WERI-Rb-1 (cell line): ENCODE results near the gene RYR3.

Experiments used
- DNase-seq: peaks from one replicate; pipeline ENCODE4 v3.0.0-alpha.2; 2020
- H3K27ac ChIP-seq: fragments of 250-450 bp; sonication (Bioruptor Pico); 2 replicates; pipeline ENCODE4 v1.5.1; 2020; ENCODE audit warnings: mild to moderate bottlenecking, moderate library complexity
- H3K27me3 ChIP-seq: fragments of 250-450 bp; sonication (Bioruptor Pico); 2 replicates; pipeline ENCODE4 v1.5.1; 2021; ENCODE audit warnings: mild to moderate bottlenecking, low read depth, moderate library complexity; ENCODE audit not compliant: insufficient read depth, severe bottlenecking
- H3K36me3 ChIP-seq: fragments of 250-450 bp; sonication (Bioruptor Pico); 2 replicates; pipeline ENCODE4 v1.5.1; 2020; ENCODE audit warnings: mild to moderate bottlenecking, moderate library complexity
- H3K4me3 ChIP-seq: 2 replicates; pipeline ENCODE4 v1.5.1; 2011; ENCODE audit warnings: low read depth, mild to moderate bottlenecking, control low read depth, low read length
- H3K9me3 ChIP-seq: fragments of 250-450 bp; sonication (Bioruptor Pico); 2 replicates; pipeline ENCODE4 v1.5.1; 2021; ENCODE audit warnings: mild to moderate bottlenecking, moderate library complexity; ENCODE audit not compliant: severe bottlenecking
- TF ChIP-seq, protein P1 (sequence below): IDR thresholded peaks from 2 replicates; pipeline ENCODE4 v1.5.1; 2011; ENCODE audit warnings: low read depth, mild to moderate bottlenecking, control low read depth, inconsistent platforms, low read length

Gene RYR3

DNA sequence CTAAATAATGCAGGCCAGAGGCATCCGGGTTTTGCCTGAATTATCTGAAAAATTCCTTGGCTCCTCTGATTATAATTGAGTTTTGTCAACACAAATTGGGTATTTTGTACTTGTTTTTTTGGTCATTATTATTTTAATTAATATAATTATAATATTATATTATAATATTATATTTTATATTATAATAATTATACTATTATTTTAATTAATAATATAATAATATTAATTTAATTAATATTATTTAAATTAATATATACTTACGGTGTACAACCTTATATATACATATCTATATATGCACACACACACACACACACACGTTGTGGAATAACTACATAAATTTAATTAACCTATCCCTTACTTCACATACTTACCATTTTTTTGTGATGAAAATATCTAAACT lies 73.5 kb downstream of the RYR3 start:
- TF ChIP-seq, protein P1, sequence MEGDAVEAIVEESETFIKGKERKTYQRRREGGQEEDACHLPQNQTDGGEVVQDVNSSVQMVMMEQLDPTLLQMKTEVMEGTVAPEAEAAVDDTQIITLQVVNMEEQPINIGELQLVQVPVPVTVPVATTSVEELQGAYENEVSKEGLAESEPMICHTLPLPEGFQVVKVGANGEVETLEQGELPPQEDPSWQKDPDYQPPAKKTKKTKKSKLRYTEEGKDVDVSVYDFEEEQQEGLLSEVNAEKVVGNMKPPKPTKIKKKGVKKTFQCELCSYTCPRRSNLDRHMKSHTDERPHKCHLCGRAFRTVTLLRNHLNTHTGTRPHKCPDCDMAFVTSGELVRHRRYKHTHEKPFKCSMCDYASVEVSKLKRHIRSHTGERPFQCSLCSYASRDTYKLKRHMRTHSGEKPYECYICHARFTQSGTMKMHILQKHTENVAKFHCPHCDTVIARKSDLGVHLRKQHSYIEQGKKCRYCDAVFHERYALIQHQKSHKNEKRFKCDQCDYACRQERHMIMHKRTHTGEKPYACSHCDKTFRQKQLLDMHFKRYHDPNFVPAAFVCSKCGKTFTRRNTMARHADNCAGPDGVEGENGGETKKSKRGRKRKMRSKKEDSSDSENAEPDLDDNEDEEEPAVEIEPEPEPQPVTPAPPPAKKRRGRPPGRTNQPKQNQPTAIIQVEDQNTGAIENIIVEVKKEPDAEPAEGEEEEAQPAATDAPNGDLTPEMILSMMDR, result no peak
- no peak for DNase-seq
- Histone ChIP-seq H3K4me3 (no peak overlapping the region), H3K27me3 (no peaks in the 10 kb centered on the region), H3K36me3 (no peaks in the 10 kb centered on the region), H3K27ac (no peak overlapping the region), H3K9me3 (no peaks in the 10 kb centered on the region)

DNA sequence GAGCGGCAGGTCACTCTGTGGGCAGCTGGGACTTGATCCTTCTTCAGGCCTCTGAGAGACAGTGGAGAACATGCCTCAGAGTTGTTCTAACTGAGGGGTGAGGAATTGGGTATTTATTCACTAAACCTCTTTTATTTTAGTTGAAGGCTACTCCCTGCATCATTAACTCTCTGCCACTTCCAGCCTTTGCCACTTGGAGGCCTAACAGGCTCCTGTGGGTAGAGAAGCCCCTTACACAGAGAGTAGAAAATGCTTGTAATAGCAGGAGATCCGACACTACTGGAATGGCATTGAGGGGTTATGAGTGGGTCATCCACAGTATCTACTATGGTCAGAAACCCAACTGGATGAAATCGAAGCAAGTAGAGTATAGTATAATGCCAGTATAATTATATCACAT lies 81.7 kb downstream of the RYR3 start:
- TF ChIP-seq, protein P1, result 0 out of 2 replicates have a peak, but pooled peaks have one; percentile 6
- Histone ChIP-seq H3K27me3 (no peaks in the 10 kb centered on the region), H3K27ac (no peak overlapping the region), H3K9me3 (no peaks in the 10 kb centered on the region), H3K36me3 (no peaks in the 10 kb centered on the region), H3K4me3 (no peak overlapping the region)
- DNase-seq, result no peak

DNA sequence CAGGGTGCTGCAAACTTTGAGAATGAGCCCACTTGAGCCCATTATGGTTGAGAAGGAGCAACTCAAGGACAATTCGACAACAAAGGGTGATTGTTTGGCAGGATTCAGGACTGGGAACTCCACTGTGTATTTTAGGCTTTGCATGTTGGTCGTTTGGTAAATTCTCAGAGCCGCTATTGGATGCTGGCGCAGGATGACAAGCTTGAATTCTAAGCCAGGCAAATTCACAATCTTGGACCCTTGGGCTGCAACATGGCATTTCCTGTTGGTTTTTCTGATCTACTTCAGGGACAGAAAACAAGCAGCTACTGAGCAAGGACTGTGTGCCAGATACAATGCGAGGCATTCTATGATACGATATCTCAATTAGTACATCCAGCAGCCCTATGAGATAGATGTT lies 82.8 kb downstream of the RYR3 start:
- Histone ChIP-seq H3K4me3 (no peak overlapping the region), H3K27me3 (no peaks in the 10 kb centered on the region), H3K27ac (no peak overlapping the region)

DNA sequence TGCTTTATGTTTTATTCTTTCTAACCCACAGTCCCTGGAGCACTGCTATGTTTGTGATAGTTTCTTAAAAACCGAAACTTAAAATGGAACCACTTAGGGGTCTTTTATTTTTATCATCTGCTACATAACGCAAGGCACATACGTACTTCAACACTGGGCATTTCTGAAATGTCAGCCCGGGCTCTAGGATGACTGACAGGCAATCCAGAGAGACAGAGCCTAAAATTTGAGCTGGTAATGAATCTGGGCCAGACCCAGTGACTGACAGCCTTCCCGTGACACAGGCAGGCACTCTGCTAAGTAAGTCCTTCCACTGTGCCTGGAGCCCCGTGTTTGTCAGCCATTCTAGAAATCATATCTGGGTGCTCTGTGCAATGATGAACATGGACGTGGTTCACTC lies 84.6 kb downstream of the RYR3 start:
- H3K27ac ChIP-seq, result no peak overlapping the region
- TF ChIP-seq, protein P1, result no peak
- no peaks in the 10 kb centered on the region for H3K9me3 ChIP-seq
- no peak for DNase-seq
- H3K27me3 ChIP-seq, result no peaks in the 10 kb centered on the region
- H3K4me3 ChIP-seq, result no peak overlapping the region
- no peaks in the 10 kb centered on the region for H3K36me3 ChIP-seq

More for the DNA sequence above, 82.8 kb downstream of the RYR3 start:
- no peak for DNase-seq
- Histone ChIP-seq H3K36me3 (no peaks in the 10 kb centered on the region), H3K9me3 (no peaks in the 10 kb centered on the region)
- TF ChIP-seq, protein P1, result no peak

DNA sequence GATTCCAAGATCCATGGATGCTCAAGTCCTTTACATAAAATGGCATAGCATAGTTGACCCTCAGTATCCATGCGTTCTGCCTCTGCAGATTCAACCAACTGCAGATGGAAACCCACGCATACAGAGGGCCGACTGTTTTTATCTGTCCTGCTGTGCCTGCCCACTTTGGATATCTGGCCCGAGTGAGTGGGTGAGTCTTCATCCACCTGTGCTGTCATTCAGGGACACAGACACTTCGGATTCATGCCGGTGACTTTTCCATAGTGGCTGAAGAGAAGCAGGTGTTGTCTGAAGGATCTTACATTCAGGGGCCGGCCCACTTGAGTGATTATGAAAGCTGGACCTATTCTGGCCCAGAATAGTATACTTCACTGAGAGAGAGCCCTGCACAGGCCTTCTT lies 85.1 kb downstream of the RYR3 start:
- H3K27me3 ChIP-seq, result no peaks in the 10 kb centered on the region
- no peaks in the 10 kb centered on the region for H3K9me3 ChIP-seq
- TF ChIP-seq, protein P1, result no peak
- DNase-seq, result no peak
- H3K4me3 ChIP-seq, result no peak overlapping the region
- no peak overlapping the region for H3K27ac ChIP-seq
- H3K36me3 ChIP-seq, result no peaks in the 10 kb centered on the region

DNA sequence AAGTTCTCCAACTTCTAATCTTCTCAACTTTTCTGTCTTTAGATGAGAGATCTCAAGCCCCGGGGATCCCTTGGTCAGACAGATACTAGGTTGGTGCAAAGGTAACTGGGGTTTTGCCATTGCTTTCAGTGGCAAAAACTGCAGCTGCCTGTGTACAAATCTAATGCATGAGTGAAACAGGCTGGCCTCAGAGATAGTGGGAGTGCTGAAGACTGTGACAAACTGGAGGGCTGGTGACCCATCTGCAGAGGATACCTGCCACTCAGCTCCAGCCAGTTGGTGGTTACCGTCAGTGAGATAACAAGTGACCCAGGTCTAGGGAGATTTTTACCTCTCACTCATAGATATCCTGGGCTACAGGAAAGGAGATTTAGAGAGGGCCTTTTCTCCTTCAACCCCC lies 85.7 kb downstream of the RYR3 start:
- DNase-seq, result no peak
- no peaks in the 10 kb centered on the region for H3K27me3 ChIP-seq
- TF ChIP-seq, protein P1, result no peak

More for the DNA sequence above, 85.7 kb downstream of the RYR3 start:
- Histone ChIP-seq H3K4me3 (no peak overlapping the region), H3K9me3 (no peaks in the 10 kb centered on the region), H3K36me3 (no peaks in the 10 kb centered on the region), H3K27ac (no peak overlapping the region)
